Measurements from ENCODE around the gene C1QL3. TPM values are rescaled to one million over a fixed set of nuclear protein-coding genes. Genes with fewer than 3 reads are reported as not detected.

C1QL3 gene
- total and polyA plus RNA-seq, 2 of the 4 experiments (the other 2 are of a cell fraction): not detected

DNA sequence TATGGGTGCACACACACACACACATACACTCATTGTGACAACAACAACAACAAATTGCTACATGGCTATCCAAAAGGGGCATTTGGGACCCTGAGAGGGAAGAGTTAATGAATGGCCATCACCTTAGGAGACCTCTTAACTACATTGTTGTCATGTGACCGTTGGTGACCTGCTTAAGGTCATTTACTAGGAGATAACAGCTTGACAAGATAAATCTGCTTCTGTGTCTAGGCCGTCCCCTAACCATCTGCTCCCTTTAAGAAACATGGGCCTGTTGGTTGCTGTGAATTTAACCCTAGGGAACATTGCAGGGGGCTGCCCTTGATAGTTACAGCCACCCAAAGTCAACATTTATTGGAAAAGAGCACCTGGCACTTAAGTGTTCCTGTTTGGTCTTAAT lies 29.7 kb downstream of the C1QL3 start:
- dilution Hi-C loops (cut with HindIII; ENCODE audit: low sequenced_read_pairs, unreplicated experiment): no loop called here
- Histone ChIP-seq H4K20me1 (ENCODE audit: insufficient read depth, low read length) (no peaks in the 10 kb centered on the region), H2BK5ac (ENCODE audit: low read depth, low read length, poor library complexity, severe bottlenecking) (no peak overlapping the region), H3K4me2 (ENCODE audit: low read depth, low read length) (no peak overlapping the region), H3K9me3 (ENCODE audit: control insufficient read depth, insufficient read depth, low read length) (no peaks in the 10 kb centered on the region), H3K4ac (ENCODE audit: low read depth, low read length) (no peak overlapping the region), H3K14ac (replicated peaks; ENCODE audit: low read depth, low read length) (no peak overlapping the region), H3K27ac (ENCODE audit: insufficient read depth, low read length) (no peak overlapping the region), H3K4me1 (ENCODE audit: control insufficient read depth, insufficient read depth, low read length) (no peaks in the 10 kb centered on the region), H3K4me3 (ENCODE audit: insufficient read depth, low read depth, low read length) (no peak overlapping the region), H2BK20ac (ENCODE audit: low read depth, low read length) (no peak overlapping the region), H3K27me3 (ENCODE audit: control insufficient read depth, insufficient read depth, low read length) (no peaks in the 10 kb centered on the region), H2AK9ac (replicated peaks; ENCODE audit: low read depth, low read length, poor library complexity) (no peak overlapping the region), H3K9me1 (ENCODE audit: insufficient read depth, low read length) (no peaks in the 10 kb centered on the region), H3K79me1 (ENCODE audit: low read depth in 1 of 2, low read length in 2 of 2) (no peaks in the 10 kb centered on the region), H3K18ac (ENCODE audit: low read depth, low read length) (no peak overlapping the region), H2BK15ac (ENCODE audit: low read depth, low read length) (no peak overlapping the region), H3K36me3 (ENCODE audit: control insufficient read depth, insufficient read depth, low read length) (no peaks in the 10 kb centered on the region), H4K5ac (ENCODE audit: low read depth, low read length) (no peak overlapping the region), H3K23ac (ENCODE audit: low read depth, low read length) (no peak overlapping the region), H4K8ac (ENCODE audit: low read depth in 2 of 2, low read length in 2 of 2) (no peak overlapping the region), H3K56ac (ENCODE audit: extremely low read depth, insufficient read depth, low read length) (no peak overlapping the region), H3K9ac (ENCODE audit: low read depth, low read length) (no peak overlapping the region), H2AK5ac (ENCODE audit: low read depth, low read length) (no peak overlapping the region), H2AFZ (replicated peaks; ENCODE audit: low read length, poor library complexity) (no peak overlapping the region), H4K91ac (ENCODE audit: insufficient read depth, low read depth, low read length) (no peak overlapping the region), H2BK120ac (ENCODE audit: low read depth, low read length) (no peak overlapping the region)
- ChIA-PET POLR2A (ENCODE audit: unreplicated experiment) (no interaction called here), CTCF (no interaction called here)
- ATAC-seq (ENCODE audit: low read depth) (no peak), DNase-seq (no peak)
- no TSS peak for BruUV-seq (replicated peaks)
- WGBS, 2 experiments (ENCODE audit: extremely low coverage in 2 of 2, insufficient read length in 1 of 2): no CpG with 5 or more reads among the region's 2 CpGs
- intact Hi-C loops (cut with micrococcal nuclease): no loop called here
- in situ Hi-C loops (cut with MboI; ENCODE audit: low sequenced_read_pairs): no loop called here
- TF ChIP-seq MAFK (IDR thresholded peaks at IDR 0.05; ENCODE audit: low read depth, low read length) (no peak), SMC3 (IDR thresholded peaks at IDR 0.05; ENCODE audit: low read depth, low read length) (no peak), CEBPB (IDR thresholded peaks at IDR 0.05; ENCODE audit: low read depth, low read length) (no peak)
- TF ChIP-seq, protein P1, sequence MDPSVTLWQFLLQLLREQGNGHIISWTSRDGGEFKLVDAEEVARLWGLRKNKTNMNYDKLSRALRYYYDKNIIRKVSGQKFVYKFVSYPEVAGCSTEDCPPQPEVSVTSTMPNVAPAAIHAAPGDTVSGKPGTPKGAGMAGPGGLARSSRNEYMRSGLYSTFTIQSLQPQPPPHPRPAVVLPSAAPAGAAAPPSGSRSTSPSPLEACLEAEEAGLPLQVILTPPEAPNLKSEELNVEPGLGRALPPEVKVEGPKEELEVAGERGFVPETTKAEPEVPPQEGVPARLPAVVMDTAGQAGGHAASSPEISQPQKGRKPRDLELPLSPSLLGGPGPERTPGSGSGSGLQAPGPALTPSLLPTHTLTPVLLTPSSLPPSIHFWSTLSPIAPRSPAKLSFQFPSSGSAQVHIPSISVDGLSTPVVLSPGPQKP (IDR thresholded peaks at IDR 0.05; ENCODE audit: borderline replicate concordance, low read depth, low read length): no peak
